Ramos (cell line): ENCODE results near the gene EXOC4.

Experiments
- in situ Hi-C: fragments of 300-500 bp; cut with MboI; formaldehyde crosslinking; loops from one replicate; pipeline ENCODE4 v1.14.3; 2022; ENCODE audit warnings: low sequenced_read_pairs; ENCODE audit not compliant: unreplicated experiment

Gene EXOC4

GRCh38 chr7:133934262-133934976 lies 681.5 kb downstream of the EXOC4 start:
- in situ Hi-C loops = no loop called here

- in situ Hi-C loops = no loop called here
Measured at GRCh38 chr7:133934977-133935330, 682.1 kb downstream of the EXOC4 start.

GRCh38 chr7:133936074-133936473 lies 683.2 kb downstream of the EXOC4 start:
- in situ Hi-C loops = no loop called here

- in situ Hi-C loops = no loop called here
Measured at GRCh38 chr7:133937786-133938185, 684.9 kb downstream of the EXOC4 start.

GRCh38 chr7:133940368-133940767 lies 687.5 kb downstream of the EXOC4 start:
- in situ Hi-C loops = no loop called here

GRCh38 chr7:133941496-133941895 lies 688.6 kb downstream of the EXOC4 start:
- in situ Hi-C loops = no loop called here

GRCh38 chr7:133945497-133945896 lies 692.6 kb downstream of the EXOC4 start:
- in situ Hi-C loops = no loop called here

- in situ Hi-C loops = no loop called here
Measured at GRCh38 chr7:133947458-133948254, 694.8 kb downstream of the EXOC4 start.

- in situ Hi-C loops = no loop called here
Measured at GRCh38 chr7:133948588-133948987, 695.7 kb downstream of the EXOC4 start.

- in situ Hi-C loops = no loop called here
Measured at GRCh38 chr7:133950855-133951254, 698.0 kb downstream of the EXOC4 start.

GRCh38 chr7:133955208-133955607 lies 702.3 kb downstream of the EXOC4 start:
- in situ Hi-C loops = no loop called here

GRCh38 chr7:133957845-133958244 lies 705.0 kb downstream of the EXOC4 start:
- in situ Hi-C loops = no loop called here

- in situ Hi-C loops = no loop called here
Measured at GRCh38 chr7:133958822-133959221, 705.9 kb downstream of the EXOC4 start.

- in situ Hi-C loops = no loop called here
Measured at GRCh38 chr7:133959505-133959904, 706.6 kb downstream of the EXOC4 start.

- in situ Hi-C loops = no loop called here
Measured at GRCh38 chr7:133961724-133962123, 708.8 kb downstream of the EXOC4 start.

GRCh38 chr7:133962646-133963045 lies 709.8 kb downstream of the EXOC4 start:
- in situ Hi-C loops = no loop called here

- in situ Hi-C loops = no loop called here
Measured at GRCh38 chr7:133963629-133964028, 710.8 kb downstream of the EXOC4 start.

GRCh38 chr7:133971625-133972024 lies 718.7 kb downstream of the EXOC4 start:
- in situ Hi-C loops = no loop called here

GRCh38 chr7:133973710-133974109 lies 720.8 kb downstream of the EXOC4 start:
- in situ Hi-C loops = no loop called here

- in situ Hi-C loops = no loop called here
Measured at GRCh38 chr7:133975130-133975529, 722.3 kb downstream of the EXOC4 start.

- in situ Hi-C loops = no loop called here
Measured at GRCh38 chr7:133976140-133976539, 723.3 kb downstream of the EXOC4 start.
